ENCODE results near the gene RBFA. TPM values are rescaled to one million over a fixed set of nuclear protein-coding genes. Genes with fewer than 3 reads are reported as not detected.

RBFA gene
- total and polyA plus RNA-seq, 8 donors, result 12.8 to 58.8 (median 24.5) TPM

DNA sequence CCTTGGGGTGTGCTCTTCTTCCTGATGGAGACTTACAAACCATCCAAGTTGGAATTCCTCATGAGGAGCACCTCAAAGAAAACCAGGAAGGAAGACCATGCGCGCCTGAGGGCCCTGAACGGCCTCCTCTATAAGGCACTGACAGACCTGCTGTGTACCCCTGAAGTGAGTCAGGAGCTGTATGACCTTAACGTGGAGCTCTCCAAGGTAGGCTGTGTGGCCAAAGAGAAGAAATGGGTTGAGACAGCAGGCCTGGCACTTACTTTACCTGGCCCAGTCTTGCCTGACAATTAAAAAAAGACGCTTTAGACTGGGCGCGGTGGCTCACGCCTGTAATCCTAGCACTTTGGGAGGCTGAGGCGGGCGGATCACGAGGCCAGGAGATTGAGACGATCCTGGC is 3.1 kb downstream of the RBFA start:
- whole genome bisulfite sequencing, 5 donors, result 91 to 98% (median 98%) methylated on average over 12 of the region's 12 CpGs
- no peak for TF ChIP-seq POLR2AphosphoS5 (IDR thresholded peaks at IDR 0.05)
- TF ChIP-seq, protein P1, sequence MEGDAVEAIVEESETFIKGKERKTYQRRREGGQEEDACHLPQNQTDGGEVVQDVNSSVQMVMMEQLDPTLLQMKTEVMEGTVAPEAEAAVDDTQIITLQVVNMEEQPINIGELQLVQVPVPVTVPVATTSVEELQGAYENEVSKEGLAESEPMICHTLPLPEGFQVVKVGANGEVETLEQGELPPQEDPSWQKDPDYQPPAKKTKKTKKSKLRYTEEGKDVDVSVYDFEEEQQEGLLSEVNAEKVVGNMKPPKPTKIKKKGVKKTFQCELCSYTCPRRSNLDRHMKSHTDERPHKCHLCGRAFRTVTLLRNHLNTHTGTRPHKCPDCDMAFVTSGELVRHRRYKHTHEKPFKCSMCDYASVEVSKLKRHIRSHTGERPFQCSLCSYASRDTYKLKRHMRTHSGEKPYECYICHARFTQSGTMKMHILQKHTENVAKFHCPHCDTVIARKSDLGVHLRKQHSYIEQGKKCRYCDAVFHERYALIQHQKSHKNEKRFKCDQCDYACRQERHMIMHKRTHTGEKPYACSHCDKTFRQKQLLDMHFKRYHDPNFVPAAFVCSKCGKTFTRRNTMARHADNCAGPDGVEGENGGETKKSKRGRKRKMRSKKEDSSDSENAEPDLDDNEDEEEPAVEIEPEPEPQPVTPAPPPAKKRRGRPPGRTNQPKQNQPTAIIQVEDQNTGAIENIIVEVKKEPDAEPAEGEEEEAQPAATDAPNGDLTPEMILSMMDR (IDR thresholded peaks at IDR 0.05), result no peak
- TF ChIP-seq POLR2A (IDR thresholded peaks at IDR 0.05), result no peak
- no peak for DNase-seq

GRCh38 chr18:80037869-80038630 is 3.8 kb downstream of the RBFA start:
- no peak for TF ChIP-seq POLR2A (IDR thresholded peaks at IDR 0.05)
- TF ChIP-seq, protein P1 (IDR thresholded peaks at IDR 0.05), result no peak
- TF ChIP-seq POLR2AphosphoS5 (IDR thresholded peaks at IDR 0.05), result no peak
- peaks cover 8 to 17% (median 17%) of the 10 kb centered on the region in 4 donors for H3K4me1 ChIP-seq
- H3K27me3 ChIP-seq, result no peaks in the 10 kb centered on the region
- H3K27ac ChIP-seq, result no peak overlapping the region
- H3K4me3 ChIP-seq, result no peak overlapping the region
- DNase-seq, result no peak
- WGBS, 5 donors, result 85 to 92% (median 86%) methylated on average over 17 of the region's 17 CpGs
- H3K9me3 ChIP-seq, result no peaks in the 10 kb centered on the region
- H3K36me3 ChIP-seq, result peaks cover 0 to 55% (median 47%) of the 10 kb centered on the region in 4 donors
- intact Hi-C loops (cut with DNase I; ENCODE audit: low total_unique reads), result loop anchor here (10.0 kb wide), 1 partner anchor 93 kb away; no protein-coding TSS in a partner anchor

More for the DNA sequence above, 3.1 kb downstream of the RBFA start:
- Histone ChIP-seq H3K9me3 (no peaks in the 10 kb centered on the region), H3K27ac (no peak overlapping the region), H3K36me3 (peaks cover 0 to 49% (median 40%) of the 10 kb centered on the region in 4 donors), H3K4me3 (no peak overlapping the region), H3K4me1 (peaks cover 8 to 24% (median 20%) of the 10 kb centered on the region in 4 donors), H3K27me3 (no peaks in the 10 kb centered on the region)
- intact Hi-C loops (cut with DNase I; ENCODE audit: low total_unique reads), result loop anchor here (10.0 kb wide), 1 partner anchor 92 kb away; no protein-coding TSS in a partner anchor

DNA sequence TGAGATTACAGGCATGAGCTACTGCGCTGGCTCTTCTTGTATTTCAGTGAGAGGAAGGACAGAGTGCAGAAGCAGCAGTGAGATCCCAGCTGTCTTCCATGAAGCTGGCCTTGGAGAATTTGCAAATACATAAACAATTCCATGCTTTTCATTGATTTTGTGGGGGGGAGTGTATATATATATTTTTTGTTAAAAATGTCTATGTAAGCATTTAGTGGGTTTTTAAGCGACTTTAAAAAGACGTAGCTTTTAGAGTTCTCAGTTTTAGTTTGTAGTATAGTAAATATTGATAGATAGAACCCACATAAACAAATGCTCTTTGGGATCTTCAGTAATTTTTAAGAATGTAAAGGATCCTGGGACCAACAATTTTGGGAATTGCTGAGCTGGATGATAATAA is 6.3 kb downstream of the RBFA start:
- Histone ChIP-seq H3K36me3 (peaks cover 0 to 77% (median 71%) of the 10 kb centered on the region in 4 donors), H3K4me3 (no peak overlapping the region), H3K4me1 (peaks cover under 1 to 8% (median 6%) of the 10 kb centered on the region in 4 donors), H3K9me3 (no peaks in the 10 kb centered on the region), H3K27me3 (no peaks in the 10 kb centered on the region), H3K27ac (no peak overlapping the region)
- intact Hi-C loops (cut with DNase I; ENCODE audit: low total_unique reads), result no loop called here
- TF ChIP-seq EP300 (IDR thresholded peaks at IDR 0.05) (no peak), POLR2AphosphoS5 (IDR thresholded peaks at IDR 0.05) (no peak), POLR2A (IDR thresholded peaks at IDR 0.05) (no peak)
- TF ChIP-seq, protein P1 (IDR thresholded peaks at IDR 0.05), result no peak
- no peak for DNase-seq
- 89 to 96% (median 94%) methylated on average over 3 of the region's 3 CpGs for WGBS, 5 donors

GRCh38 chr18:80041424-80041823 is 7.2 kb downstream of the RBFA start:
- no peaks in the 10 kb centered on the region for H3K4me1 ChIP-seq

More at GRCh38 chr18:80041424-80041823, 7.2 kb downstream of the RBFA start:
- H3K4me3 ChIP-seq, result no peak overlapping the region
- no peaks in the 10 kb centered on the region for H3K27me3 ChIP-seq
- no peak for DNase-seq
- H3K36me3 ChIP-seq, result peaks cover 3 to 86% (median 80%) of the 10 kb centered on the region in 4 donors
- H3K9me3 ChIP-seq, result no peaks in the 10 kb centered on the region
- intact Hi-C loops (cut with DNase I; ENCODE audit: low total_unique reads), result no loop called here
- 84 to 90% (median 85%) methylated on average over 11 of the region's 11 CpGs for WGBS, 5 donors
- TF ChIP-seq, protein P1 (IDR thresholded peaks at IDR 0.05), result no peak
- TF ChIP-seq EP300 (IDR thresholded peaks at IDR 0.05), result no peak
- TF ChIP-seq POLR2A (IDR thresholded peaks at IDR 0.05), result no peak
- no peak for TF ChIP-seq POLR2AphosphoS5 (IDR thresholded peaks at IDR 0.05)
- no peak overlapping the region for H3K27ac ChIP-seq

Measured in stomach (tissue), 9 donors.